HG02973 (cell line): ENCODE results near the gene KBTBD12.

Source experiments
- ATAC-seq: cut with Tn5 transposase; IDR thresholded peaks from one replicate; pipeline ENCODE4 v1.9.1; 2021; ENCODE audit warnings: moderate library complexity; ENCODE audit not compliant: unreplicated experiment

KBTBD12 gene

DNA sequence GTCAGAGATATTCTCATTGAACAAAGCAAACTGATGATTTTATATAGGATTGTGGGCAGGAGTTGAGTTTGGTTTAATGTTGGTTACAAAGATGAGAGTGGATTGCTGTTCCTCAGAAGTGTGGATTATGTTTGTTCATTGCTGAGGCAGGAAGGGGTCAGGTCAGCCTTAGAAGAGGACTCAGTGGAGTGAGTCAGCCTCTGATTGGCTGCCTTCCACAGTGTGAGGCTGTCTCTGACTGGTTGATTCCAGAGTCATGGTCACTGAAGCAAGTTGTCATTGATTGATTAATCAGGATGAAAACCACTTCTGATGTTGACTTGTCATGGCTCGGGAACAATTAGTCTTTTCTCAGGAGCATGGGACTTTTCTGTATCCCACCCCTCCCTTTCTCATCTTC, 36.2 kb downstream of the KBTBD12 start:
- no peak for ATAC-seq

DNA sequence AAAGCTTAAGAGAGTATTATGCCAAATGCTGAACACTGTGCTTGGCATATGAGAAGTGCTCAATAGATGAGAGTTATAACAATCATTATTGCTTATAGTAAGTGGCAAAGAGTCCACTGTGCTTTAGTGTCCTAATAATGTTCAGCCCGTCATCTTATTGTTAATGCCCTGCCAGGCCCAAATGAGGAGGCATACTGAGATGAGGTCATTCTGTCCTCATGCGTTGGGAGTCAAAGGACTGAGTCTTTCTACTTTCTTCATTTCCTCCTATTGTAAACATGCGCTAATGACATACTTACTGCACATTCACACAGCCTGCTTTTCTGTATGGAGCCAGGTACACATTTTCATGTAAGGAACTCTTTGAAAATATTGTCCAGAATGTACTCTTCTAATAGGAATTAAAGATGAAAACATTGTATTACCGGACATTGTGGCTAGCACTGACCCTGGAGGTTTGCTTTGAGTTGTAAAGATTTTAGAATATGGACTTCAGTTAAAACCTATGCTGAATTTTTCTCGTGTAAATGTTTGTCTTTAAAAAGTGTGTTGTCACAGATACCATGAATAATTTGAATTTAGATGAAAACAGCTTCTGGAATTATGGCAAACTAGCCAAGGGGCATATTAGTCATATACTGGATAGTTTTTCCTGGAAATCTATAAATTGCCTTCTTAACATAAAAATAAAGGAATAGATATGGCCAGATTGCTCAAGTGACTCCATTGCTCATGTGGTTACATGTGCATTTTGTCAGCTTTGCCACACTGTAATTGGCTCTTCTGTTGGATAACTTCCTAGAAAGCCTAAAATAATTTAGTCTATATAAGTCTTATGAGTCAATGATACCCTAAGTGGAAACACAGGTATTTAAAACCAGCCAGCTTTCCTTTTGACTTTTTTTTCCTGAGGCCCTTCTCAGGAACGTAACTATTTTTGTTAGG, 38.3 kb downstream of the KBTBD12 start:
- no peak for ATAC-seq

DNA sequence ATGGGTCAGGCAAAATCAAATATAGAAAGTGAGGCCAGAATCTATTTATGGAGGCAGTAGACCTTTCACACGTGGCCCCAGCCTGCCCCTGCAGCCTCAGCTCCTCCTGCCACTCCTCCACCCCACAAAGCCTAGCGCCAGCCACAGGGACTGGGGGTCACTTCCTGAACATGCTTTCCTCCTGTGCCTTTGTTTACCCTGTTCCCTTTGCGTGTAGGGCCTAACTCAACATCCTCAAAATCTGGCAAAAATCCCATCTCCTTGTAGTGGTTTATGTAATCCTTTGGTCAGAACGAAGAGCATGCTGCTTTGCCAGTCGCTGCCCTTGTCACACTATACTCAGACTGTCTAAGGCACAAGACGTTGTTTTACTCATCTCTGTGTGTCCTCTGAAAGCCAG, 39.6 kb downstream of the KBTBD12 start:
- ATAC-seq = no peak

DNA sequence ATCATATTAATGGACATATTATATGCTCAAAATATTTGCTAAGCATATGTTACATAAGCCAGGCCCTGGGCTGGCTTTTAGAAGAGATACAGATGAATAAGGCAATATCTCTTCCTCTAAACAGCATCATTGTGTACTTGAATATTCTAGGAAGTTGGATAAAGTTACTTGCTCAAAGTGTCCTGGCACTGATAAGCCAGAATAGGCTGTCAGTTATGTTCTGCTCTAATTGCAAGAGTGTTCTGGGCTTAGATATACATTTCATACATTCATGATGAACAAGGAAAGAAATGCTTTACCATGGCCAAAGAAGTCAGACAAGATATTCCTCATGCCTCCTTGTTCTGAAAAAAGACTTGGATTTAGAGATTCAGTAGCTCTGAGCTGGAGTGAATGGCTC, 40.7 kb downstream of the KBTBD12 start:
- no peak for ATAC-seq

DNA sequence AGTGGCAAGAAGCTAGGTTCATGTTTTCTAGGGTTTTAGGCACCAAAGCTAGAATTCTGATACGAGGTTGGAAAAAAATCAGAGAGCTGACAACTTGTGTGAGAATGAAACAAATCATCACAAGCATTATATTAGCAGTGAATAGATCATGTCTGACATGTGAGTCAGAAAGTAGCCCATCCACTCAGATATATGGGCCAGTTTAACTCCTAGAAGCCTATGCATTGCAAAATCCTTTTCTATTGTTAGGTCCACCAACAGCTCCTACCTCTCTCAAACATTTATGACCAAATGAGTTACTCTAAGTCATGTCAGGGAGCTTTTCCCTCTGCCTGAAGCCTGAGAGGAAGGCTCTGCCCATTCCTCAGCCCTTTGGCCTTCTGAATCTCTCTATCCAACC, 44.0 kb downstream of the KBTBD12 start:
- no peak for ATAC-seq

DNA sequence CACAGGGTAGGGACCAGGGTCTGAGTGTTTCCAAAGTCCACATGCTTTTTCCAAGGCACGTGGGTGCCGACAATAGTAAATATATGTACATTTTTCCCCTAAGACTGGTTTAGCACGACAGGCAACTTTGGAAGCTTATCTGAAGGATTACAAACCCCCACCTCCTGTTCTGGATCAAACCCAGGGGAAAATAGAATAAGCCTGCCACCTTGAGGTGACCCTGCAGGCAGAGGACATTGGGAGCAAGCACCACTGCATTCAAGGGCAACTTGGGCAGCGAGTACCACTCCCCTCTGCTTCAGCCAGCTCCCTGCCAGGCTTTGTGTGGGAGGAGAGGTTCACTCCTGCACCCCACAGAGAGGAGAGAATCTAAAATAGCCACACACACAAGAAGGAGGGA, 44.8 kb downstream of the KBTBD12 start:
- no peak for ATAC-seq

DNA sequence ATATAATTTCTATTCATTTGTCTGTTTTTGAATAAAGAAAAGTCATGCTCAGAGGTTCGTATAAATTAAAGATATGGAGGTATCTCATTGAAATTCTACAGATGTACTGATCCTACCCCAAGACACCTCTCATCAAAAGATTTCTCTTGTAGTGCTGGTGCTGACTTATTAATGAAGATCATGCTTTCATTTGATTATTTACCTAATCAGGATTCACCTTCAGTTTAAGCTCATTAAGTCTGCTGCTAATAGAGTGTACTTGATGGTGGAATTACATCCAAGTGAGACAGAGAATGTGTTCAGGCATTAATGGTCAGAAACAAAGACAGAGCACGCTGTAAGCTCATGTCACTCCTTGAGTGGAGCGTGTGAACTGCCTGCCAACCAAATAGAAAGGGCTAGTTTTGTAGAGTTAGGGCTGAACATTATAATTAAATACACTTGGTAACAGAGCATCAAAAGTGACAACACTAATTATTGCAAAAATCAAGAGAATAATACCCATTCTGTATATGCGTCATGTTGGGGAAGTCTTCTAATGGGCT, 45.5 kb downstream of the KBTBD12 start:
- no peak for ATAC-seq

DNA sequence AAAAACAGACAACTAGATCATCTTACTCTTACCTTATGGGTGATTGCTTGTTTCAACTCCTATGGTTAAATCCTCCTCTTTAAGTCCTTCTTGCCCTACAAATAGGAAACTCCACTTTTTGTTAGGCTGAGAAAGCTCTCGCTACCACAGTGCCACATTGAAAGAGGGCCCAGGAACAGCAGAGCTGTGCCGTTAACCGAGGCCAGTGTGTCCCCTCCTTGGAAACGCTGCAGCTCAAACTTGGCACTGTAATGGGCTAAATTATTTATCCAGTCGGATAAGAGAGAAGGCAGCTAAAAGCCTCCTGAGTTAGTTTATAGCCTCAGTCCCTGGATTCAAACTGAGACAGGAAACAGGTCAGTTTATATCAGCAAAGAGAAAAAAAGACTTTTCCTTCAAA, 46.1 kb downstream of the KBTBD12 start:
- ATAC-seq = no peak

DNA sequence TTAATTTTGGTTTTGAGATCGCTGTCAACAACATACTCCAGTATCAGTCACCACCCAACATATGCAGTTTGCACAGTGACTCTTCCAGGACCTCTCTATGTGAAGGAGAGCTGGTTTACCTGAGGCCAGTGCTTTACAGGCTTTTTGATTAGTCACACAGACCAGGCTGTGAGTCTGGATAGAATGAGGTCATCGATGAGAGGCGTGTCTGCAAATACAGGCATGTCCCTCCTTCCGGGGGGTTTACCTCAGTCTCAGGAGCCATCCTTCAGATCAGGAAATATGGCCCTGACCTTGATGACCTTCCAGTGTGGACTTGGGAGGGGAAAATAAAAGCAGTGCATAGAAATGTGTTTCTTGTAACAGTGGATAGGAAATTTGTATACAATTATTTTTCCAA, 46.9 kb downstream of the KBTBD12 start:
- ATAC-seq = no peak

DNA sequence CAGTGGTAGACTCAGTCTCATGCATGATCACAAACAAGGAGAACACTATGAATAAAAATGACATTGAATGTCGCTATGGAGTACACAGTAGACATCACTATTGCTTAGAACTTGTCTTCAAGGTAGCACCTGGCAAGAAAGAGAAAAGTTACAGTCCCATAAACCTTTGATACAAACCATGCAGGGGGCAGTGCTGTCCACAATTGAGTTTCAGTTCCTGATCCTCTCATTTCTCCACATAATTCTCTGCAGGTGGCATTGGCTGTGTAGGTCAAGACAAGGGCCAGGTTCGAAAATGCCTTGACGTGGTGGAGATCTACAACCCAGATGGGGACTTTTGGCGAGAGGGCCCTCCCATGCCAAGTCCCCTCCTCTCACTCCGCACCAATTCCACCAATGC, 47.9 kb downstream of the KBTBD12 start:
- ATAC-seq = no peak

DNA sequence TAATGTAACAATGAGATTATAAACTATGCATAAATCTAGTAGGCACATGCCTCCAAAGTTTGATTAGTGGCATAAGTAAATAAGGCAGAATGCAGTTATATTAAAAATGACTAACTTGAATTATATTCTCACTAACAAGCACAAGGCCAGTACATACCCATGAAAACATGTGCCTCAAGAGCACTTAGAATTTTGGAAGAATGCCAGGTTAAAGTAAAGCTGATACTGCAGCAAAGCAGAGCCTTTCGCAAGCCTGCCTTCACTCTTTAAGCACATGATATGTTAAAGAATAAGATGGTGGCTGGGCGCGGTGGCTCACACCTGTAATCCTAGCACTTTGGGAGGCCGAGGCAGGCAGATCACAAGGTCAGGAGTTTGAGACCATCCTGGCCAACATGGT, 49.0 kb downstream of the KBTBD12 start:
- ATAC-seq = no peak

DNA sequence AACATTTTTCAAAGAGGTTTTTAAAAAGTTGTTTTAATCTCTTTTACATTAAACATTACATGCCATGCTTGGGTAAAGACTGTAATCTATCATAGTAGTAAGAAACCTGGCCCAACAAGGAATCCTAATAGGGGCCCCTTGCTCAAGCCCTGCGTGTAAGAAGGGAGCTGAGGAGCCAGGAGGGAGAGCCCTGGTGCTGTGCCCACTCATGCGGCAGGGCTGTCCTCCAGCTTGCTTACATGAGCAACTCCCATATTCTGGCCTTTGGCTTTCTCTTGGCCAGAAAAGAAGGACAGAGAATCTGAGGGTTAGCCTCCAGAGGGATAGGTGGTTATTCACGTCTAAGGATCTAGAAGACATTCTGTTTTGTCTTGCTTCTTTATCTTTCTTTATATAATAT, 49.8 kb downstream of the KBTBD12 start:
- no peak for ATAC-seq

DNA sequence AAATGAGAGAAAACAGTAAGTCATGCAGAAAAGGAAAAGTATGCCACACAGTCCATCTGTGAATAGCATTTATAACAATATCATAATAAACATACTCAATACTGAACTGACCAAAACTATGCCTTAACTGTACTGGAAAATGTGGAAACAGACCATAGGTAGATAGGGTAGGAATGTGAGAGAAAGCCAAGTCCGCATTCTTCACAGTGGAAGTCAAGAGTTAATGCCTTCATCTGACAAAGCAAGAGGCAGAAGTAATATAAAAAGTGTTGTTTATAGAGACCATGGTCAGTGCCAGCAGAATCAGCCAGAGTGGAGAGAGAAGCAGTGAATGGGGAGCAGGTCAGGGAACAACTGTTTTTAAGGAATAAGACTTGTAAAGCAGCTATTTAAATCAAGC, 52.3 kb downstream of the KBTBD12 start:
- ATAC-seq = no peak

DNA sequence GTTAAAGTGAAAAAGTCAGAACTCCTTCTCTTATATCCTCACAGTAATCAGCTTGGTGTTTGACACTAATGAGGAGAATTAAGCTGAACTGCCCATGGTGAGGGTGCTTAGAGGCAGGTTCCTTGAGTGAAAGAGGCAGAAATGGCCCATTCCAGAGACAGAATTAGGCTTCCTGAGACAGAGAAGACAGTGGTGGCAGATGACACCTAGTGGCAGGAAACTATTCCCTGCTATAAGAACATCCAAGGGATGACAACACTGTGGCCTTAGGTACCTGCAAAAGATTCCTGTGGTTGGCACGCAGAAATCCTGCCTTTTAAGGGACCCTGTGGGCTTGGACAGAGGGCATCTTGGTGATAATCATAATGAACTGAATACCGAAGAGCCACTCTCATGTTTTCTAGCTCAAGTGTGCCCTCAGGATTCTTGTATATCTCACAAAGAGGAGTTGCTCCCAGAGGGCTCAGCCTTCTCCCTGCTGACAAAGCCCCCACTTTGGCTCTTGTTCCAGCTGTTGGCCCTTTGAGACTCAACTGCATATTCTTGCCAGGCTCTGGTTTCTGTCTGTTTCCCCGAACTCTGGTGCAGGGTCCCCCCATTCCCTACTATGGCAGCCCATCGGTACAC, 56.0 kb downstream of the KBTBD12 start:
- ATAC-seq = no peak

DNA sequence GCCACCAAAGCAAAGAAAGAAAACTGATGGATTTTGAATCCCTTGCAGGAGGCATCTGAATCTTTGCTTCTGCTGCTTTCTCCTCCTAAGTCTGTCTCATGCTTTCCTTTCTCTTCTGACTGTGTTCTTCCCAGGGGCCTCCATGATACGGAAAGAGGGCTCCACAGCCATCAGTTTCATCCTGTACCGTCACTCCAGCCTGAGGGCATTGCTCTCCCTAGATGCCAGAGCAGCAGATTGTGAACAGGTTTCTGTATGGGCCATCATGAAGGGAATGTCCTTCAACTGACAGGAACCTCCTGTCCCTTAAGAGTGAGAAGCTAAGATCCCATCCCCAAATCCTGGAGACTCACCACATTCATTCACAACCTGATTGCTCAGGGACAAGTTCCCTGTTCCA, 59.2 kb downstream of the KBTBD12 start:
- no peak for ATAC-seq

DNA sequence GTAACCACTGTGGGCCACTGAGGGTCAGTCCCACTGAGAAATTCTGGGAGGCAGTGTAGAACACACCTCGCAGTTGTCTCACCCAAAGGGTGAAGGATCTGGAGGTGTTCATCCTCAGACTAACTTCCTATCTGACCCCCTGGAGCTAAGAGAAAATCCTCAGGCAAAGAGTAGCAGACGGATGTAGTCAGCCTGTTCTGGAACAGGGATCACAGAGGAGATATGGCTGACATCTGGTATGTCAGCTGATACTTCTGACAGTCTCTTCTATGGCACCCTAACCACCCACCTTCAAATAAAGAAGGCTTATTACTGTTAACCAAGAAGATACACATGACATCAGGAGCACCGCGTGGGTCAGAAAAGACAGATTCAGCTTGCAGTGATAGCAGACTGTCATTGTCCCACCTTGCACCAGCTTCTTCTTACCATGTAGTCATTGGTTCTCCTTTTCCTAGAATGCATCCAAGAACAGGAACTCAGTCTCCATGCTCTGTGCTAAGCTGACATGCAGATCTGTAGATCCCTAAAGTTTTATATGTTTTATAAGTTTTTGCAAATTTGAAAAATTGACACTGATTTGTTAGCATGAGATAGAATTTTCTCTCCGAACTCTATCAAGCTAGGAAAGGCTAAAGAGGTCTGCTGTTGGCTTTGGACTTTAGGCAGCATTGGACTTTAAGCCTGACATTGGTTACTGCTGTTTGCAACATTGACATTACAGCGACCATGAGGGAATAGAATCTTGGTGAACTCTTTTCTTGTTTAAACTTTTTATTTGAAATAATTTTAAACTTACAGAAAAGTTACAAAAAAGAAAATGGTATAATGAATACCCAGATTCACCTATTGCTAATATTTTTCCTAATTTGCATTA, 60.4 kb downstream of the KBTBD12 start:
- no peak for ATAC-seq

DNA sequence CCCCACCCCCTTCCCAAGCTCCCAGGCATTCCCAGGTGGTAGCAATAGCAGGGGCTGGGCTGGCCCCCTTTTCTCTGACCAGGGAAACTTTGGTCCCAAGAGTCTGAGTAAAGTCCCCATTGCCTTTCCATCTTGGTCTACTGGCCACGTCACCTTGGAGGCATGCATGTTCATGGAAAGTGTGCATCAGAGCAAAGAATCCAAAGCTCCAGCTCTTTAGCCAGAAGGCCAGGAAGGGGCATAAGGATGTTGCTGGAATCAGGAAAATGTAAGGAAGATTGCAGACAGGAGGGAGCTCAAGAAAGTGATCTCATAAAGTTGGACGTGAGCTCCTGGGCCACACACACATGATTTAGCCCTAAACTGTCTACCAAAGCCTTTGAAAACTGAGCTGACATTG, 63.6 kb downstream of the KBTBD12 start:
- no peak for ATAC-seq

DNA sequence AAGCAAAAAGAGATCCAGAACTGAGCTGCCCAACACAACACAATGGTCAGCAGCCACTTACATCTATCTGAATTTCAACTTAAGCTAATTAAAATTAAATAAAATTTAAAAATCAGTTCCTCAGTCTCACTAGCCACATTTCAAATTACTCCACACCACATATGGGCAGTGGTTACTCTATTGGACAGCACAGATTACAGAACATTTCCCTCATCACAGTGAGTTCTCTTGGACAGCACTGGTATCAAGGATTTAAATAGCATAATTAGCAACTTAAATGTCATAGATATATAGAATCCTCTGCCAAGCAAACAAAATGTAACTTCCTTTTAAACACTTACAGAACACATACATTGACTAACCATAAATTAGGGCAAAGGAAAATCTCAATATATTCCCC, 64.4 kb downstream of the KBTBD12 start:
- no peak for ATAC-seq

DNA sequence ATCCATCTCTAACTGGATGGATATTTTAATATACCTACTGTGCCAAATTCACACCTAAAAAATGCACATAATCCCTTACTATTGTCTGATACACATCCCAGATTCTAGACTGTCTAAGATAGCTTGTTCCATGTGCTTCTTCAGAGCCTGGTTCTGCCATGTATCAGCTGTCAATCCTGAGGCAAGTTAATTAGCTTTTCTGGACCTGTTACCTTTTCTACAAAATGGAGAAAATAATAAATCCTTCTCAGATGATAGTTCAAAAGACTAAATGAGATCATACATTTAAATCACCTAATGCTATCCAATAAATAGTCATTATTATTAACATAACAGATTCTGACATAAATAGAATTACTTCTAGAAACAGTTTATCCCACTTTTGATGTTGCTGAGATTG, 66.1 kb downstream of the KBTBD12 start:
- ATAC-seq = no peak

DNA sequence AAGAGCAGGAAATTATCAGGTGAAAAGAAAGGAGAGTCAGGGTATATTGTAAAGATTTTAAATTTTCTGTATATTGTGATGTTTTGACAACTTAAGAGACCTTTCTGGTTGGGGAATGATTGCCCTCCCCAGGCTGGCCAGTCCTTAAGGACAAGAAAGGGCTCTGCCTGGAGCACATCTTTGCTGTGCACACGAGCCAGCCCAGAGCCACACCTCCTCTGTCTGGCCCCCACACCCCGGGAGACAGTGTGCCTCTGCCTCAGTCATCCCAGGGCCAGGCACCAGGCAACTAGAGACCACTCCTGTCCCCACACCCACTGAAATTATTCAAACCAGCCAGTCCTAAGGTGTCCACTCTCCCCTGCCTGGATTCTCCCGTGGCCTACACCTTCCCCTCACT, 67.1 kb downstream of the KBTBD12 start:
- ATAC-seq = no peak

DNA sequence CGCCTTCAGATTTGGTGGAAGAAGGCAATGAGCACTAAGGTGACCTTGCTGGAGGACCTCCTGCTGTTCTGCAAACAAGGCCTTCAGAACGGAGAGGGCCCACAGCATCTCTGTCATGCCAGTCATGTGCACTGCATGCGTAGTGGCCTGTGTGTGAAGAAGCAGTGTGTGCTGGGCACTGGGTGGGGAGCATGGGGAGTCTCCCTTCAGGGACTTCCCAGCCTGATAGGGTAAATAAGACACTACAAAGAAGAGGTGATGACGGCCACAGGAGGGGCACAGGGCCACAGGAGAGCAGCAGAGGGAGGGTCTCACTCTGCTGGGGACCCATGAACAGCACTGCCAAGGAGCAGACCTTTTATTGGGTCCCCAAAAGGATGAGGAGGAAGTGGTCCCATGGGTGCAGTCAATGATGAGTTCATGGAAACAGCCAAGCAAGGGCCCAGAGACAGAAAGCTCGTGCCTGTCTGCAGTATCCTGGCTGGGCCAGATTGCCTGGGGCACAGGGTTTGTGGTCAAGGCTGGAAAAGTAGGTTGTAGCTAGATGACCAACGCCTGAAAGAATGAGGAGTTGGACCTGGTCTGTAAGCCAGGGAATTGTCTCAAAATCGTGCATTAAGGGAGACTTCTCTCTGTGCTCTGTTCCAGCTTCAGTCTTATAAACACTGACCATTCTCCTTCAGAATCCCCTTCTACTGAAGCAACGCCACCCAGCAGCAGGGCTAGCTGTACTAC, 69.4 kb downstream of the KBTBD12 start:
- no peak for ATAC-seq
